HTR-8/SVneo (cell line): Measurements from ENCODE around the gene ADAMTSL1.

Source experiments
- DNase-seq: peaks from one replicate; pipeline ENCODE4 v3.0.0; 2011; ENCODE audit warnings: low spot score, mixed read lengths; ENCODE audit not compliant: insufficient read length
- FAIRE-seq: peaks from 2 replicates; lab custom pipeline; 2011; peaks lifted over from hg19 to GRCh38; lab: Jason Lieb, UNC

ADAMTSL1 gene

DNA sequence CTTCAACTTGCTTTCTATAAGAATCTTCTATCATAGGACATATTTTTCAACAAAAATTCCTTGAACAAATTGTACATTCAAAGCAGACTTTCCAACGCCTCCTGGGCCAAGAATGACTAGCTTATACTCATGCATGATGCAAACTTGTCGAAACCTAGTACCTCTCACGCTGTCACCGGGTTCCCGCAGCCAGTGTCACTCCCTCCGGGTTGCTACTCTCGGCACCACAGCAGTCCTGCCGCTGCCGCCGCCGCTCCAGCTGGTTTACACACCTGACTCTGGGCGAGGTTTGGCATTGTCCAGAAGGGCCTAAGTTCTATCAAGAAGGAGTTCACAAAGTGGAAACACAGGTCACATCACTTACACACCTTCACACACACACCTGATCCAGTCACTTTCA lies 244.4 kb downstream of the ADAMTSL1 start:
- no peak for FAIRE-seq
- DNase-seq, result no peak

DNA sequence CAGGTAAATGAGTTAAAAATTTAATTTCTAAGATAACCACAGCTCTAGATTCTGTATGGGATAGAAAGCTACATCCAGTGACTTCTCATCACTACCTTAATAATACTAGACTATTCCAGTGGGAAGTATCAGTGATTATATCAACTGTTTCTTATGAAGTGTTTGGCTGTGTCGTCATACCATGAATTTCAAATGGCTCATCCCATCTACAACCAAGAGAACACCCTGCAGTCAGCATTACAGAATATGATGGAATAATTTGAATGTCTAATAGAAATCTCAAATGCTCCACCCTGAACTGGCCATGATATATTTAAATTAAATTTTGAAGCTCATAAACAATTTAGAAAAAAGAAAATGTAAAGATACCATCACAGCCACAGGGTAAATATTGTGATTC lies 245.0 kb downstream of the ADAMTSL1 start:
- no peak for DNase-seq
- FAIRE-seq, result no peak

DNA sequence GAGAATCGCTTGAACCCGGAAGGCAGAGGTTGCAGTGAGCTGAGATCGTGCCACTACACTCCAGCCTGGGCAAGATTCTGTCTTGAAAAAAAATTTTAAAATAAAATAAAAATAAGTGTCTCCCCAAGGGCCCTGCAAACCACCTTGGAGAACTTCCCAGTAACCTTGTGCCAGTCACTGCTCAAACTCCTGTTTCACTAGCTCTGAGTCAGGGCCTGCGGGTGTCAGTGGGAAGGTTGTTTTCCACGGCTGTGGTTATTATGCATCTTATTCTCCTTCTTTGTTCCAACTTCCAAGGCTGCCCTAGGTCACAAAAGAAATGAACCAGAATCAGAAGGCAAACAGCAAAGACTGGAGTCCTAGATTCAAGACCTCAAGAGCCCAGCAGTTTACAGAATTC lies 246.7 kb downstream of the ADAMTSL1 start:
- DNase-seq, result no peak

DNA sequence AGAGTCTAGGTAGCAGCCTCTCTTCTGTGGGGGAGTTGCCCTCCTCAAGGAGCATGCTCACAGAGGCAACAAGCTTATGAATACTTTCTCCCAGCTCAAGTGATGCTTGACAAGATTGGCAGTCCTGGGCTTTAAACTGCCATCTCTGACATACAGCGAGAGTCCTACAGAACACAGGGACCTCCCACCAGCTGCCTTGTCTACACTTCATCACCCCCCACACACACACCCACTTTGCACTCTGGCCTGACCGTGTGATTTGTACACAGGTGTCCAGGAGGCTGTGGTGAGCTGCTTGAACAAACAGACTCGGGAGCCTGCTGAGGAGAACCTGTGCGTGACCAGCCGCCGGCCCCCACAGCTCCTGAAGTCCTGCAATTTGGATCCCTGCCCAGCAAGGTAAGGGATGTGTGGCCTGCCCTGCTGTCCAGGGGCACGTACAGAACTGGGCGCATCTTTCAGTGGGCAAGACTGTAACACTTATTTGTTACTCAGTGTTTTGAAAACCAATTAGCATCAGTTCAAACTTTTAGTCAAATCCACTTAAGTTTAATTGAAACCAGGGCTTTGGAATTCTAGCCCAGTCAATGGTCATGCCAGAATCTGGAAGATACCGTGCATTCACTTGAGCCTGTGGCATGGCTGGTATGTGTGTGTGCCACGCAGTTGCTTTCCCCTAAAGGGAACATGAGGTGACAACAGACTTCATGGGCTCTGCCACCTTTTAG lies 247.5 kb downstream of the ADAMTSL1 start:
- FAIRE-seq (no peak), DNase-seq (no peak)

More for the DNA sequence above, 246.7 kb downstream of the ADAMTSL1 start:
- no peak for FAIRE-seq

DNA sequence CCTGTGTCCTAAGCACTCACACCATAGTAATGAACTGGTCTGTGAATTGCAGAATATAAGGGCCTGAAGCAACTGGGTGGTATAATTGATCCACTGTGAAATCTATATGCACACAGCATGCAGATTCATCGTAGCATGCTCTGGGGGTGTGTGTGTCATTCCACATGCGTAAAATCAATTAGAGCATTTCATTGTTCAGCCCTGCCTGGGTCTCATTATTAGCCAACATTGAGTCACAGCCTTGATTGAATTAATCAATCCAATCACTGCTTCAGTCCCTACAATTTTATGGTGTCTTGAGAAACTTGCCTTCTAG lies 248.0 kb downstream of the ADAMTSL1 start:
- DNase-seq (no peak), FAIRE-seq (no peak)

DNA sequence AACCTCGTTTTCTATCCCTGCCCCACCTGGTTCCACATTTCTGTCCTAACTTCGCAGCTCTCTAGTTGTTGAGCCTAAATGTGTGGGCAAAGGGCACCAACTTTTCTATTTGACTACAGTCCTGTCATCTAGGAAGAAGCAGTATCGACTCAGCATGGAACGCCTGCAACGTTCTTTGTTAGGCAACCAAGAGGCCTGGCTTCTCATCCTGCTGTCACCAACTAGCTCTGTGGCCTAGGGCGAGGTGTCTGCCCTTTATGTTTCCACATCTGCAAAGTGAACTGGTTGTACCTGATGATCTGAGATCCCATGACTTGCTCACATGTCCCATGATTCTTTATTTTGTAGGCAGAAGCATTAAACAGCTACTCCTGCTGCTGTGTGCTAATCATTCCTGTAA lies 248.9 kb downstream of the ADAMTSL1 start:
- FAIRE-seq, result no peak

DNA sequence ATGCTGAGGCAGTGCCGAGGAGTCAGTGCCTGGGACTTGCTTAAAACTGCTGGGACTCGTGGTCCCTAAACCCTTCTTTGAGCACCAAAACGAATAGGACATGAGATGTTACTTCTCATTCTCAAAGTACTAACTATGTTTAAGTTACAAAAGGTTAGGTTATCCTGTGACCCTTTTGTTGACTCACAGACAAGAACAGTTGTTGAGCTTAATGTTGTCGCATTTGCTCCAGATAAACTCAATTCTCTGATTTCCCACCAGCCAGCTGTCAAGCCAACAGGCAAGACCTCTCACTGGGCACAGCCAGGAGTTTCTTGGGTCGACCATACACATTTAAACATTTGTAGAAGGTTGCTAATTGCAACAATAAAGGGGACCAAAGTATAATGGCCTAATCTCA lies 249.4 kb downstream of the ADAMTSL1 start:
- FAIRE-seq, result no peak
- DNase-seq, result no peak

More for the DNA sequence above, 248.9 kb downstream of the ADAMTSL1 start:
- DNase-seq, result no peak

DNA sequence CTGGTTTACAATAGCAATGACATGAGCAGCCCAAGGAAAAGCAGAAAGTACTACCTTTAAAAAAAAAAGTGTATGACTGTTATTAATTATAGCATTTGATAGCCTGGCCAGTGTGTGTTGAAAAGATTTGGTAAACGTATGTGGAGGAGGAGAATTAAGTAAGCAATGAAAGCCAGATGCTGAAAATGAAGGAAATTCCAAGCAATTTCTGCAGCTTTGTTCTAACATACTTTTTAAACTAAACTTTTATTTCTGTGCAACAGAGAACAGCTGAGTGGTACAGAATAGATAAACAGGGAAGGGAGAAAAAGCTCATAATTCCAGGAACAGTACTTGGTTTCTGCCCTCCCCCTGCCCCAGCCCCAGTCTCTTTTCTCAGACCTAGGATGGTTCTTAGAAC lies 252.6 kb downstream of the ADAMTSL1 start:
- no peak for DNase-seq
- no peak for FAIRE-seq

DNA sequence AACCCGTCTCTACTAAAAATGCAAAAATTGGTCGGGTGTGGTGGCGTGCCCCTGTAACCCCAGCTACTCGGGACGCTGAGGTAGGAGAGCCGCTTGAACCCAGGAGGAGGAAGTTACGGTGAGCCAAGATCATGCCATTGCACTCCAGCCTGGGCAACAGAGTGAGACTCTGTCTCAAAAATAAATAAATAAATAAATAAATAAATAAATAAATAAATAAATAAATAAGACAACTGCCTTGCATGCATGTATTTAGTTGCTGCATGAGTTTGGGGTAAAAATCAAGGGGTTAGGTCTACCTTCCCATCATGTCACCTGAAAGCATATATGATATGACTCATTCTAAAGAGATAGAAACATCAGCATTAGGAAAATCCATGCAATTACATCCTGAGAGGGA lies 254.0 kb downstream of the ADAMTSL1 start:
- FAIRE-seq, result no peak

DNA sequence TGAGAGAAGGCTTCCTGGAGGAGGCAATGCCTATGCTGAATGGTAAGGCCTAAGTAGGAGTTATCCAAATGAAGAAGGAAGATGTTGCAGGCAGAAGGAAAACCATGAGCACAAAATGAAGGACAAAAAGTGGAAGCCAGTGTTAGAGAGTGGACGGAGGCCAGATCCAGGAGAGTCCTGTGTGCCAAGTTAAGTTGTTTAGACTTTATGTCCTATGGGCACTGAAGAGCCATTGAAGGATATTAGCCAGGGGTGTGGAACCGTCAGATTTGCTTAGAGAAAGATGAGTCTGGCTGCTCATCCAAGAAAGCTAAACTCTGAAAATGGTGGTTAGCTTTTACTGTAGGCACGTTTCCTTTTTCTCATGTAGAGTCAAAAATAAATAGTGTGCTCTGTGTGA lies 254.7 kb downstream of the ADAMTSL1 start:
- no peak for FAIRE-seq
- no peak for DNase-seq

More for the DNA sequence above, 254.0 kb downstream of the ADAMTSL1 start:
- DNase-seq, result no peak

DNA sequence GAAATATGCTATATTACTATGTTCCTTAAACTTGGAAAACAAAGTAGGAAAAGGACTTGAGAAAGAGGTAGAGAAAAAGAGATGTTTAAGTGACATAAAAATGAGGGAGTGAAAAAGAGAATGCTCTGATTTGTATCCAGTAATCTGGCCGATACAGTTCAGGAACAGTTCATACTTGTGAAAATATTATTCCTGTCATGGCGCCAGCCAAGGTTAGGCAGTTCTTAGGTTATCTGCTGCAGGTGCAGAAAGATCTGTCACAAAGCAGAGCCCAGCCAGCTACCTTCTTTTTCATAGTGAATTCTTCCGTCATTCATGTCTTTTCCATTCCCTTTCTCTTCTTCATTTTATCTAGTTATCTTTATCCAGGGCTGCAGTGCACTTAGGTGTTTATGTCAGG lies 256.3 kb downstream of the ADAMTSL1 start:
- FAIRE-seq, result no peak
- no peak for DNase-seq

DNA sequence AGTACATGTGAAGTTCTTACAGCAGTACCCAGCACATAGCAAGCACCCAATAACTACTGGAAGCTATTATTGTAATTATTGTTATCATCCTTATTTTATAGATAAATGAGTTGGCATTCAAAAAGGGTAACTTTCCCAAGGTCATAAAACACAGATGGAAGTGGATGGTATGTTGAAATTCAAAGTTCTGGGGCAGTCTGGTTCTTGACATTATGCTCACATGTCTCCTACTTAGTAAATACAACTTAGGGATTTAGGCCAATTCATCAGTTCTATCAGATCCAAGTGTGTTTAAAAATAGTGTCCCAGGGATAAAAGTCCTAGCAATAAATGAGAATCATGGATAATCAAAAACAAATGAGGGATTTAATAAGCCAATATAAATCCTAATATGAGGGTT lies 265.2 kb downstream of the ADAMTSL1 start:
- no peak for FAIRE-seq
- no peak for DNase-seq

DNA sequence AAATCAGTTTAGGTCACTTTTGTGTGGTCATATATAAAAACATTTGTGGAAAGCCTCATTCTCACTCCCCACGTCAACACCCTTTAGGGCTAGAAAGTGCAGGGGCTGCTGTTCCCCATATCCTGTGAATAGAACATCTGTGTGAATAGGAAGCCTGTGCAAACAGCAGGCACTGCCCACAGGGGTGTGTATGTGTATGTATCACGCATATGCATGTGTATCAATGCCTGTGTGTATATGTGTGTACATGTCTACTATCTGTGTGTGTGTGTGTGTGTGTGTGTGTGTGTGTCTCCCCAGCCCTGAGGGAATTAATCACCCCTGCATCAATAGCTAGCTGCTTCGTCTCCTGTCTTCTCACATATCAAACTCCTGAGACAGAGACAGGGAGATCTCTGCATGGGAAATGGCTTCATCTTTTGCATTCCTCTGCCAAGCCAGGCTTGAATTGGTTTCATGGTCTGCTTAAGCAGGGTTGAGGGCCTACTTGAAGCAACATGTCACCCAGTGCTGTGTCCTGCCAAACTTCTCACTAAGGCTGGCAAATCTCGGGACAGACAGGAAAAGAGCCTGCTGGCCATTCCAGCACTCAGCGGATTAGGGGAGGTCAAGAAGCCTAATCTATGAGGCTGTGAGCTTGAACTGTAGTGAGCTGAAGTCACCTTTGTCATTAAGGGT lies 265.8 kb downstream of the ADAMTSL1 start:
- FAIRE-seq, result no peak
- no peak for DNase-seq

DNA sequence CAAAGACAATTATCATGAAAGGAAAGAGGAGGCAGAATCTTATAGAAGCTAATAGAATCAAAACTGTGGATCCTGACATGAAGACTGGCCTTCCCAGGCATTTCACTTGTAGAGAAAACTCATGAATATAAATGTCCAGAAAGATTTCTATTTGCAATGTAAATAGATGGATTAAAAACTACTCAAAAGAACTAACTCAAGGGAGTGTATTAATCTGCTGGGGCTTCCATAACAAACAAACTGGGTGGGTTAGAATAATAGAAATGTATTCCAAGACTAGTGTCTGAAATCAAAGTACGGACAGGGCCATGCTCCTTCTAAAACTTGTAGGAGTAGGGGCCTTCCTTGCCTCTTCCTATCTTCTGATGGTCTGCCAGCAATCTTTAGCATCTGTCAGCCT lies 267.4 kb downstream of the ADAMTSL1 start:
- no peak for DNase-seq
- FAIRE-seq, result no peak

DNA sequence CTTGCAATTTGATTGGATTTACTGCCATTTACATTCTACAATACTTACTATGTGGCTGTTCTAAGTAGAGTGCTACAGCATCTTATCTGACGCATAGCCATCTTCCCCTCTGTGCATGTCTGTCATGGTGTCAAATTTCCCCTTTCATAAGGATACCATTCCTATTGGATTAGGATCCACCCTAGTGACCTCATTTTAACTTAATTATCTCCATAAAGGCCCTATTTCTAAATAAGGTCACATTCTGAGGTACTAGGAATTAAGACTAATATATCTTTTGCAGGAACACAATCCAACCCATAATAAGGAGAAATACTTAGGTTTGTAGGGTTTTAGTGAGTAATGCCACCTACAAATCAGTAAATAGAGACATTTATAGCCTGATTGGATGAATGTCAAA lies 268.0 kb downstream of the ADAMTSL1 start:
- no peak for FAIRE-seq
- no peak for DNase-seq

DNA sequence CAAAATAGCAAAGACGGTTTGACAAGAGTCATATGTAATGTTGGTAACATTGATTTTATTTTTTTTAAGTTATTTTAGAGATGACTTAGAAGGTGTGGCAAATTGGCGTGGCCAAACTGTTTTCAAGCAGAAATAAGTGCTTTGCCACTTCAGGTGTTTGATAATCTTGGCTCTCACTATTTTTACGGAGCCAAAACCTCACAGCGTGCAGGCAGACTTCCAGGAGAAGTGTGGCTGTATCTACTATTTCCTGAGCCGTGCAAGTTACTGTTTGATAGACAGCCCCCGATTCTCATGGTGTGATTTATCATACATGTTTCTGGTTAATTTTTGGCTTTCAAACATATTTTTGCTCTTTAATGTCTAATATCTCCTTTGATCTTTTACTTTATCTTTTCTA lies 269.5 kb downstream of the ADAMTSL1 start:
- no peak for DNase-seq
- no peak for FAIRE-seq

DNA sequence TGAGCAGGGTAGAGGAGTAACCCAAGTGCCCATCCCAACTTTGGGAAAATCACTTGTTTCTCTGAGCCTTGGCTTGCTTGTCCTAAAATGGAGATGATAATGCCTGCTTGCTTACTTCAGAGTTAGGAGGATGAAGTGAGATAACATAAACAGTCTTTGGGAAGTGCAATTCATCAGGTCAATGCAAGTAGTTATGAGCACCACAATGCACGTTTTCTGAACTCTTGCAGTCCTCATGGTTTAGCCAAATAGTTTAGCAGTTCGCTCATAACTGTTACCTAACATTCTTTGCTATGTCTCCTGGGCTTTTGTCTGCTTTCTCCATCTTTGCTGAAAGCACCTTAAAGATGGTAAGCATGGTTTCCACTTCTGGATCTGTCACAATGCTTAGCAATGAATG lies 270.0 kb downstream of the ADAMTSL1 start:
- DNase-seq, result no peak
- FAIRE-seq, result no peak

DNA sequence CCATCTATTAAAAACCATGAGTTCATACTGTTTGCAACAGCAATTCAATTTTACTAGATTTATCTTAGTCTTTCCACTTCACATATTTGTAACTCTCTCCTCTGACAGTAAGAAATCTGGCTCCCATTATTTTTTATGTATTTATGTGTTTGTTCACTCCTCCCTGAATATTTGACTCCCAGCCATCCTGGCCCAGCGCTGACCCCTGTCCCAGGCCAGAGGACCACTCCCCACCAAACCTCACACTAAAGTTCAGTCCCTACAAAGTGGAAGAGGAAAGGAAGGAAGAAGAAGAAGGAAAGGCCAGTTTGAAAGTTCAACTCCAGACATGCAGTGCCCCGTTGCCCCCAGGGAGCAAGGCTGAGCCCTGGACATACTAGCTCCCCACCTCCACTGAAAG lies 271.8 kb downstream of the ADAMTSL1 start:
- DNase-seq, result no peak
- no peak for FAIRE-seq

DNA sequence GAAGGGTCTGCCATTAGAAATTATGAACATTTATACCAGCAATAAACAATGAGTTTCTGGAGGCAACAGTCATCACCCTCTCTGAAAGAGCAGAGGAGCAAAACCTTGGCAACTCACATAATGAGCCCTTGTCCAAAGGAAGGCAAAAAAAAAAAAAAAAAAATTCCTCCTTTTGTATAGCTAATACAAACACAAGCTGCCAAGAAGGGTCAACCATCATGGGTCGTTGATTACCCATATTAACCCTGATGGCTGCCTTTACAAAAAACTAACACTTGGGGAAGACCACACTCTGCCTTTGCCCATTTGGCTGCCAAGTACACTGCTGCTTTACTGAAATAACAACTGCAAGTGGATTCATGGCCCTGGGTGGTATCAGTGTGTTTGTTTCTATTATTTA lies 272.7 kb downstream of the ADAMTSL1 start:
- no peak for DNase-seq
- FAIRE-seq, result no peak

DNA sequence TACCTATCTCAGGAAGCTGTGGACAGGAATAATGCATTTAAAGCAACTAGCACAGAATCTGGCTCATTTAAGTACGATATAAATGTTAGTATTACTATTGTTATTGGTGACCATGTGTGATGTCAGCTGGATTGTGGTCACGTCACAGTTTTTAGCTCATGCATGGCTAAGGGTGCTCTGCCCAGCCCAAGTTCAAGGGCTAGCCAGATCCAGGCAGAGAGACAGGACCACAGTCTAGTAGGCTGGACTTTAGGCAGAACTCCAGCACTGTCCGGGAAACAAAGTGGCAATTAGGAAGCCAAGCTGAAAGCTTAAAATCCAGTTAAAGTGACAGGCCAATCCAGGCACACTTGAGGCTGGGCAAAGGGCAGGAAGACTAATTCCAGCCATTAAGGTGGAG lies 273.6 kb downstream of the ADAMTSL1 start:
- no peak for DNase-seq
- FAIRE-seq, result no peak

DNA sequence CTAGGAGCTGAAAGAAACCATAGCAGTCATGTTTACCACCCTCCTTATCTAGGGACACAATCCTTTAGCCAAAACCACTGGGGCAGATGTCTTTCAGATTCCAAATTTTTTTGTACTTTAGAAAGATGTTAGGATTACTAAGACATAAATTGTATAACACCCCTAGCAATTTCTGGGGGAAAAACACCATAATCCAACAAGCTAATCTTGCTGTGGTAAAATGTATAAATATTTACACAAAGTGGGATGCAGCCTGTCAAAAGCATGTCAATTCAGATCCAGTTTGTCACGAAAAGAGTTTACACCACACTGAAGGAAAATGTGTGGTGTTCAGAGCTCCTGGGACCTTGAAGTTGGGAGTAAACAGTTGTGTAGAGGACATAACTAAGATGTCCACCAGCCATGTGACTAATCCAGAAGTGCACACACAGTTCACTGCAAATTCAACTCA lies 274.3 kb downstream of the ADAMTSL1 start:
- DNase-seq, result no peak
- no peak for FAIRE-seq

DNA sequence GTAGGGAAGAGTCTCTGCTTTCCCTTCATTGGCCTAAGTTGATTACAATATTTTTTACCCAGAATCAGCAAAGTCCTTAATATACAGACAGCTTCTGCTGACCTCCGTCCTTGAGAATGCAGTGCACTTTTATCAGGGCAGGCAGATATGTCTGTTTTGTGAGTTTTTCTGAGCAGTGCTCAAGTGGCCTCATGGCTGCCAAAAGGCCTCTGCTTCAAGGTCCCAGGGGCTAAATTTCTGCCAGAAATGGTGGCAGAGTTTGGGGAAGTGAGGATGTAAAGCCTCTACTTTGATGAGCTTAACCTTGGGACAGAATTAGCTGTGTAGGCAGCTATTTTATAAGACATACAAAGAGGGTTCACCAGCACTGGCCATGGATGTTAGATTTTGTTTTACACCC lies 275.8 kb downstream of the ADAMTSL1 start:
- FAIRE-seq (no peak), DNase-seq (no peak)
